DMS79 treated with DMSO at 0.1 percent for 48 hours (cell line): ENCODE data around the gene ATP6V1C2.
A peak's percentile ranks its signal among the peaks of the same experiment; 100 is the strongest.
"Not testable (repeated sequence)": the region's sequence is repeated elsewhere in the genome, so short reads cannot be mapped to it uniquely, and the experiment has no call there.

Source experiments
- DNase-seq: peaks from one replicate; lab custom pipeline; 2025; lab: John Stamatoyannopoulos, UW

Gene ATP6V1C2

DNA sequence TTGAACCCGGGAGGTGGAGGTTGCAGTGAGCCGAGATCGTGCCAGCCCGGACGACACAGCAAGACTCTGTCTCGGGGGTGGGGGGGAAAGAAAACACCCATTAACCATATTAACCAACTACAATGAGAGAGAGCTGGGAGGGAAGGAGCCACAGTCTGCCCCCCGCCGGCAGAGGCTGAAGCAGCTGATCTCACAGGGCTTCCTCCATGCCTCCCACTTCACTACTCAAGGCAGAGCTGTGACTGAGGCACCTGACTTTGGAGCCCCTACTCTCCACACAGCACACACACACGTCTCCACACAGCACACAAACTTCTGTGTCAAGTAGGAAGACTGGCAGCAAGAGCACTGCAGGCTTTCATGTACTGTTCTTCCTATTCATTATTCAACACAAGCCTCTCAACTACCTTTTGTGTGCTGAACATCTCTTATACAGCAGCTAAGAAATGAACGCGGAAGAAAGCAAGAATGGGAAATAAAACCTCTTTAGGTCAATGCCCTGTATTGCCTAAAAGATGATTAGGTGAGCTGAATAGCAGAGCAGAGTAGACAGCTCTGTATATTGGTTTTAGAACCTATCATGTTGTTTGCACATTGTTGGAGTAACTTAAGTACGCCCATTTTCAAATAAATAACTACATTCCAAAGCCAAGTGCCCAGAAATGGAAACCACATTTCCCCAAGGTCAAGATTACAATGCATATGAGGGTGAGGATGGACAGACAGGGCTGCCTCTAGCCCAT is 65.0 kb downstream of the ATP6V1C2 start:
- no peak for DNase-seq

DNA sequence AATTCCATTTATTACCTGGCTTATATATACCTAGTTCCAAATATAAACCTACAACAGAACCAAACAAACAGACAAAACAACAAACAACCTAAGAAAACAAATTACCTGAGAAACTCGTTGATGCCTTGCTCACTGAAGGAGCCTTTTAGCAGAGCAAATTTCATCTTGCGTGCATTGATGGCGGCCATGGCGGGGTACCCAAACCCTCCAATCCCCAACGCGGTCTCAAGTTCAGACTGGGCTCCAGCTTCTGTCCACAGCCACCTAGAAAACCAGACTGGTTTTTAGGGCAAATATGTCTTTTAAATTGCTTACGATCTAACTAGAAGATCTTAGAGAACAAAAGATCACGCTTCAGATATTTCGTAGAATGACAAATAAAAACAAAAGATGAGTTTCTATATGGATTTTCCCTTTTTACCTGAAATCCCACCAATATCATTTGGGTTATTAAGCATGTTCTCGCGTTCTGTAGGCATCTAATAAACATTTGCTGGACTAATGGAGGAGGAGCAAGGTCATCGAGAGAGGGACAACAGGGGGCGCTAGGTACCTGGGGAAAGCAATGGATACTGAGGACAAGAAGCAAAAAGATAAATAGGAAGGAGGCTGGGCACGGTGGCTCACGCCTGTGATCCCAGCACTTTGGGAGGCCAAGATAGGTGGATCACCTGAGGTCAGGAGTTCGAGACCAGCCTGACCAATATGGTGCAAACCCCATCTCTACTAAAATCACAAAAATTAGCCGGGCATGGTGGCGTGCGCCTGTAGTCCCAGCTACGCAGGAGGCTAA is 65.9 kb downstream of the ATP6V1C2 start:
- DNase-seq: no peak

DNA sequence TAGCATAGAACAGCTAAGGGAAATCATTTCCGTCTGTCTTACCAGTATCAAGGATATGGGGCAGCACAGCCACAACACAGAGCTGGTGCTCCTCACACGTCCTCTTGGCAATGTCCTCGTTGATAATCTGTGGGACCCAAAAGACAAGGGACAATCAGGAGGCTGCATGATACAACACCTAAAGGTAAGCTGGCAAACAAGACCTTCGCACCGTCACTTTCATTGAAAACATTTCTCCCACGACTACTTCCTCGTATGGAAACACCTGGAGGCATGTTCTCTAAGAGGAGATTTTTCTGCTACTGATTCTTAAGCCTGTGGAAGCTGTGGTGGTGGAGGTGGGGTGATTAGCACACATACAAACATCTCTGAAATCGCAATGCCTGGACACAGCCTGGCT is 67.4 kb downstream of the ATP6V1C2 start:
- DNase-seq: no peak

DNA sequence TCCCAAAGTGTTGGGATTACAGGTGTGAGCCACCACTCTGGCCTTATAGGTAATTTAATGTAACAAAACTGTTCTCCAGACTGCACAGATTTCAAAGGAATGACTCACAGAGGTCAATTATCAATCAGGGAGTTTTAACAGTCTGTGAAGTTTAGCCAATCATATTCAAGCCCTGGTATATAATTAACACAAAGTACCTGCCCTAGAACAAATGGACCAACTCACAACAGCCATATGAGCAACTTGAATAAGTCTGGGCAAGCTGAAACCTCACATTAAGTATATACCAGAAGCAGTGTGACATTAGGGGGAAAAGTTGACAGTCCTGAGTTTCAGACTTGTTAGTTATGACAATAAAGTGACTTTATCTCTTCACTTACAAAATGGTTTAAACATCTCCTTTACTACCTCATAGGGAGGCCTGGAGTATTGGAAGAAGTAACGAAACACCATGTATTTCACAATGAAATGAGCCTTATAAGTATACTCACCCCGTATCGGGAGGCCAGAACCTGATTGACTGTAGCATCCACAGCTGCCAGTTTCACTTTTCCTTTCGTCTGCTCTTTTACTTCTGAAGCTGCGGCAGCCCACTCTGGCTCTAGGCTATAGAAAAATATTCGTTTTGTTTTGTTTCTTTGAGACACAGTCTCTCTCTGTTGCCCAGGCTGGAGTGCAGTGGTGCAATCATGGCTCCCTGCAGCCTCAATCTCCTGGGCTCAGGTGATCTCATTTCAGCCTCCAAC is 69.0 kb downstream of the ATP6V1C2 start:
- no peak for DNase-seq

DNA sequence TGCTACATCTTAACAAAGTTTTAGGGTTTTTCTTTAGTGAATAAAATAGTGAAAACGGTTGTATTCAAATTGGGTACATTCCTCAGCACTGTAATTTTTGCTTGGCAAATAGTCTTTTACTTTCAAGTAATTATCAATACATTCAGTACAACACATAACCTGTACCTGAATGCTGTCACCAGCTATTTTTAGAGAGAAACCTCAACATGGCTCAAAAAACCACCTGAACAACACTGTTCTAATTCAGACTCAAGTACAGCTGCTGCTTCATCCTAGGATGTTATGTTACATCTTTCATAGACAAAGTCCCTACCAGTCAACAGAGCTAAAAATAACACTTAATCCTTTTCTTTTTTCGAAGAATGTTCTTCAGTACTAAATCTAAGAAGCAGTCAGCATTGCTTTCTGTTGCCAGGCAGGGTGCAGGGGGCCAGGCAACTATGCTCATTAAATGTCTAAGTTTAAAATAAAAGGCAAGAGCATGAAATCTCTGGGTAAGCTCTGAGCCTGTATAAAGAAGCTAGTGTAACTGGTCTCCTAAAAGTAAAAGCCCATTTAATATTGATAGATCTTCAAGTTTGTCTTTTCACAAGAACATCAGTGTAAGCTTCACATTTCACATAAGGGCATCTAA is 70.7 kb downstream of the ATP6V1C2 start:
- DNase-seq: no peak

DNA sequence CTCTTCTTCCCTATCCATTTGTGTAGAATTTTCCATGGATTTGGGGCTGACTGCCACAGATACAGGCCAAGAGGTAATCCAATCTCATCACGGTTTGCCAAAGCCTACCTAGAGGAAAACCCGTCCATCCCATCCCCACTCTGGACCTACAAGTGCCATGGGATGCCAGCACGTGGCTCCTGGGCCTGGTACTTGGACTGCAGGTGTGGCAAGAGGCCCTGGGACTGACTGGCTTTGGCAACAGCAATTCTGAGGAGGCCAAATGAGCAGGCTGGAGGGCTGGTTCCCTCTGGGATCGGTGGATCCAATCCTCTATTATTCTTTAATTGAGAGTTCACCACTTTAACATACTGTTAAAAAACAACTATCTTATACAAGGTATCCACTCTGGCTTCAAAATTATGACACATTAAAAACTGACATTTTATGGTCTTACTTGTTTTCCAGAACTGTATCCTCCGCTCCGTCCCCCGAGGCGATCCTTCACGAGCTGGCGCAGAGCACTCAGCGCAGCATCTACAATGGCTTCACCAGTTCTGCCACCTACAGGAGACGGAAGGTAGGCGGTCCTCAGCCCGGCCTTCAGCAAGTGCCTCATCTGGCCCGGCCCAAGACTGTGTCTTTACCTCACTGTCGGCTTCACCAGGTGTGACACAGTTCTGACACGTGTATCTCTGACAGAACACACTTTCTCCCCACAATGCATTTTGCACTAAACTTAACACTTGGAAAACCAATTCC is 71.4 kb downstream of the ATP6V1C2 start:
- DNase-seq: no peak

DNA sequence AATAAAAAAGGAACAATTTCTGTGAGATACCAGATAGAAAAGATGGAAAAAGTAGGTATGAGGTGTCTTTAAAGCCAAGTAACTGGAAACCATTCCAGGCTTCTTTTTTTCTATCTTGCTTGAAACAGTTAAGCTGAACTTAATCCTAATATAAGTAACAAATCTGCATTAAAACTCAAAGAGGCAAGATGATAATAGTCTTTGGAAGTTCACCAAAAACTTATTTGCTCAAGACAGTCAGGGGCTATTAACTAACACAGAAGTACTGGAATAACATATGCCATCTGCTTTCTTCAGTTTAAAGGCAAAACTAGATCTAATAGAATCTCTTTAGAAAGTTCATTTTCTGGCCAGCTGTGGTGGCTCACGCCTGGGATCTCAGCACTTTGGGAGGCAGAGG is 72.4 kb downstream of the ATP6V1C2 start:
- DNase-seq: no peak

DNA sequence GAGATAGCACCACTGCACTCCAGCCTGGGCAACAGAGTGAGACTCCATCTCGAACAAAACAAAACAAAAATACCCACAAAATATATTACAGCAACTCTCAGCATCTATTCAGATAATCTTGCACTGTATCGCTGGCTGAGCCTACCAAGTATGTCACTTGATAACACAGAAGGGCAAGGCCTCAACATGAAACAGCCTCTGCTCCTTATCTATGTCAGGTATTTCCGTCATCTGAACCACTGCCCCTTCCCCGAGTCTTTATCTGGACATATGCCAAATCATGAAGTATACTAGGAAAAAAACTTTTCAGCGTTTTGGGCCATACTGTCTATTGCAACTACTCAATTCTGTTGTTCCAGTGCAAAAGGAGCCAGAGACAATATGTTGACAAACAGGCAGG is 73.4 kb downstream of the ATP6V1C2 start:
- DNase-seq: no peak

DNA sequence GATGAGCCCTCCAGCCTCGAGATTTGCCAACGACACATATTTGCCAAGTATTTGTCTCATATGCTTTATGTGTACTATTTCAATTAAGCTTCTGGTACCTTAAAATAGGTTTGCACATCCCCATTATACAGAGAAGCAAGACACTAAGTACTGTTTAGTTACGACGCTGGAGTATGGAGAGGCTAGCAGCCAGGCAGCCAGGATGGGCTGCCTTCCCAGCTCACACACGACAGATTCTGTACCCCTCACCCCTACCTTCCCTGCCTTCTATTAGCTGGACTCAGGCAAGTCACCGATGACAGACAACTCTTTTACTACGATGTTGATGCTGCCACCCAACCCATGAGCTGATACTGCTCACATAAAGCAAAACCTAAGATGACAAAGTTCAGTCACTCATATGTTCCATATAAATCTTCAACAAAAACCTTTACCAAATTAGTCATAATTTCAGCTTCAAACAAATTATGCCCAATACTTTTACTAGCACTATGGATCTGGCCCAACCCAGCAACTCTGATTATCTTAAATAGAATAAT is 74.1 kb downstream of the ATP6V1C2 start:
- no peak for DNase-seq

DNA sequence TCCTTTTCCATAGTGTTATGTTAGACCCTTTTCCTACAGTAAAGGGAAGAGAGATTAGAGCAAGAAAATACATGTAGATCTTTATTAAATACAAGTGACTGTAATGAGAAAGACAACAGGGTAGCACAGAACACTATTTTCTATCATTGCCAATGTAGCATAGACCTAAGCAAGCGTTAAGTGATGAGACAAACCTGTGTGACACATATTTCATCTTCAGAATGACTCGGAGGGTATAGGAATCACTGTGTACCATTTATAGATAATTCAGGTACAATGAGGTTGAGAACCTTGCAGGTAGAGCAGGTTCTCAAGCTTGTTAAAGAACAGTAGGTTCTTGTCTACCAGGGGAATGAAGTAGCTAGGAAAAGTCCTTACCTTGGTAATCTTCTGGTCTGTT is 75.3 kb downstream of the ATP6V1C2 start:
- no peak for DNase-seq

DNA sequence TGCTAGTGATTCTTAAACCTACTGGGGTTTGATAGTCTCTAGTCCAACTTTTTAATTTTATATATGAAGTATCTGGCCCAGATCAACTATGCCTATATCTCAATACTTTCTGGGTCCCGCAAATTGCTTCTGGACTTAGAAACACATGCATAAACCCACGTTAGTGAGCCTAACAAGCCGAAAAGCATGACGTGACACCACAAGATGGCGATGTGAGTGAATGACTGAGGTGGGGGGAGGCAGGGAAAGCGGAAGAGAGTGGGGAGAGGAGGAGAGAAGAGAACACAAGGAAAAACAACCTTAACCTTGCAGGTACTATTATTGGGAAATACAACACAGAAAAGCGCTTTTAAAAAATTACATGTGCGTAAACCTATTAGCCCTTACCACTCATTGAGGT is 77.4 kb downstream of the ATP6V1C2 start:
- DNase-seq: no peak

DNA sequence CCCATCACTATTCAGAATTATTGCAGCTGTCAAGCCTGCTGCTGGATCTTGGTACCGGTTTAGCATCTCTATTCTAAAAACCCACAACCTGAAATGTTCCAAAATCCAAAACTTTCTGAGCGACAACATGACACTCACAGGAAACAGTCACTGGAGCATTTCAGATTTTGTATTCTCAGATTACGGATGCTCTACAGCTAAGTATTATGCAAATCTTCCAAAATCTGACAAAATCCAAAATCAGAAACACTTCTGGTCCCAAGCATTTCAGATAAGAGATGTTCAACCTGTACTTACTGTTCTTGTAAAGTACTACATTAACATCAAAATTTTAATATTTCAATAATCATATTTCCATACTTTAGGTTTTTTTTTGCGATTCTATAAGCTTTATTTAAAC is 78.7 kb downstream of the ATP6V1C2 start:
- no peak for DNase-seq

DNA sequence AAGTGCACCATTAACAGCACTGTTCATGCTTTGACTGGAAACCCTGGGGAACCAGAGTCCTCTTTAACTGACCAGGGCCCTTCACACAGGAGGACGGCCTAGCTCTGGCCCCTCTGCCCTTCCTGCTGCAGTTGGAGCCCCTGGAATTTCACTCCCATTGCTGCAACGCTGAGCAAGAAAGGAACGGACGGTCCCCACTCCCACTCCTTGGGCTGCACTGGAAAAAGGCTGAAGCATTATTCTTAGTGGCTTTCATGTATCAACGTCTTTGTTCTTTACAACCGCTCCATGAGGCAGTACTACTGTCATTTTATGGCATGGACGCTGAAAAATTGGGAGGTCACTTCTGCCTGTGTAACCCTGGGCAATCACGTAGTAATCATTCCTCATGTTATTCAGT is 81.2 kb downstream of the ATP6V1C2 start:
- no peak for DNase-seq

DNA sequence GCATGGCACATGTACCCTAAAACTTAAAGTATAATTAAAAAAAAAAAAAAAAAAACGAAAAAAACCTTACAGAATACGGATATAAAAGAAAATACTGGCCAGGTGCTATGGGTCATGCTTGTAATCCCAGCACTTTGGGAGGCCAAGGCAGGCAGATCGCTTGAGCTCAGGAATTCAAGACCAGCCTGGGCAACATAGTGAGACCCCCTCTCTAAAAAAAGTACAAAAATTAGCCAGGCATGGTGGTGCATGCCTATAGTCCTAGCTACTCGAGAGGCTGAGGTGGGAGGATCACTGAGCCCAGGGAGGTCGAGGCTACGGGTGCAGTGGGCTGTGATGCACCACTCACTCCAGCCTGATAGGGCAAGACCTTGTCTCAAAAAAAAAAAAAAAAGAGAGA is 84.6 kb downstream of the ATP6V1C2 start:
- not testable (repeated sequence) for DNase-seq

DNA sequence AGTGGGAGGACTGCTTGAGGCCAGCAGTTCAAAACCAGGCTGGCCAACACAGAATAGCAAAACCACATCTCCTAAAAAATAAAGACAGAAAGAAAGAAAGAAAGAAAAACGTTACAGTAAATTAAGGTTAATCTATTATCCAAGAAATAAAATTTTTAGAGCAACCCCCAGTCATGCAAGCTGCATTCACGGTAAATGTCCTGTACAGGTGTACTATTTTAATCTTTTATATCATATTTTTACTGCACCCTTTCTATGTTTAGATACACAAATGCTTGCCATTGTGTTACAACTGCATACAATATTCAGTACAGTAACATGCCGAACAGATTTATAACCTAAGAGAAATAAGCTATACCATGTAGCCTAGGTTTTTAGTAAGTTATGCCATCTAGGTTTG is 85.1 kb downstream of the ATP6V1C2 start:
- DNase-seq: no peak

DNA sequence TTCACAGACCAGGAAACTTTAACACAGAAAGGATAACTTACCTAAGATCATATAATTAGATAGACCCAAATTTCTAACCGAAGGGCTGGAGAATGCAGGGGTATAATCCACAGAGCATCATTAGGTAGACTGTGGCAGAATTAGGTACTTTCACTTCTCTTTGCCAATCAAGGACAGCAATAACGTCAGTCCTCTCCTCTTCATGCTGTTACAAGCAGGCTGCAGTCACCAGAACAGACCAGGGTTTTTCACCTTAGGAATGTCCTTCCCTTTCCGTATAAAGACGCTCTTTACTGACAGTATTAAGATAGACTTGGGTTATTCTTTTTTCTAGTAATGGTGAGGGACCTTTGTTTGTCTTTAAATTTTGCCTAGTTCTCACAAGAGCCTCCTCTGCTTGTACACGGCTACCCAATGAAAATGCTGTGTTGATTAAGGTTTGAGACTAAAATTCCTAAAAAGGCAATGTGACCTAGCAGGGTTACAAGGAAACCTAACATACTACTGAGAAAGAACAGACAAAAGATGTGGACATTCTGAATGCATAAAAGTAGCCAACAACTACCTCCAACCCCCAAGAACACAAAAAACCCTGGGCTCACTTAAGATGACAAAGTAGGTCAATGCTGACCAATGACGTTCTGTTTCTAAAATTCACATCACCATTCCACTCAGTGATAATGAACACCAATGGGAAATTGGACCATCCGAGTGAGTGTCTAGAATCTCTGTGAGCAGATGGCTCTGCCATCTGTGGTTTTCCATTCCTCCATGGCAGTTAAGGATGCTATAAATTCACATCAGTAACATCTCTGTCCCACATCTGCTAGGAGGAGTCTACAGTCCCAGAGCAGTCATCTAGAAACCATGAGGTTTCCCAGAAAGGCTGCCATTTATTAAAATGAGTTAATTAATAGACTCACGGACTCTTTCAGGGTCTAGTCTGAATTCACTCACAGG is 89.1 kb downstream of the ATP6V1C2 start:
- DNase-seq: no peak

DNA sequence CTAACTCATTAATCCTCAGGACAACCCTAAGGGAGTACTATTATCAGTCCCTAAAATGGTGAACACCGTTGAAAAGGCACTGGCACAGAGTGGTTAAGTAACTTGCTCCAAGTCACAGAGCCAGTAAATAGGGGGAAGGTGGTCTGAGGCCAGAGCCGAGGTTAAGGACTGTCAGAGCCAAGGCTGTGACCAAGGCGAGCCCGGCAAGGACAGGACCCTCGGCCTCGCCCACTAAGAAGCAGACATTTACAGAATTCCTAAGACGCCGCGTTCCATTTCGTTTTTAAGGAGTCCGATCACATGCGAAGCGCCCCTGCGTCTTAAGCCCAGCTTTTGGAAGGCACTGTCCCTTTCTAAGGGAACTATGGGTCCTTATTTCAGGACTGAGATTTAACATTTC is 90.1 kb downstream of the ATP6V1C2 start:
- DNase-seq: no peak

DNA sequence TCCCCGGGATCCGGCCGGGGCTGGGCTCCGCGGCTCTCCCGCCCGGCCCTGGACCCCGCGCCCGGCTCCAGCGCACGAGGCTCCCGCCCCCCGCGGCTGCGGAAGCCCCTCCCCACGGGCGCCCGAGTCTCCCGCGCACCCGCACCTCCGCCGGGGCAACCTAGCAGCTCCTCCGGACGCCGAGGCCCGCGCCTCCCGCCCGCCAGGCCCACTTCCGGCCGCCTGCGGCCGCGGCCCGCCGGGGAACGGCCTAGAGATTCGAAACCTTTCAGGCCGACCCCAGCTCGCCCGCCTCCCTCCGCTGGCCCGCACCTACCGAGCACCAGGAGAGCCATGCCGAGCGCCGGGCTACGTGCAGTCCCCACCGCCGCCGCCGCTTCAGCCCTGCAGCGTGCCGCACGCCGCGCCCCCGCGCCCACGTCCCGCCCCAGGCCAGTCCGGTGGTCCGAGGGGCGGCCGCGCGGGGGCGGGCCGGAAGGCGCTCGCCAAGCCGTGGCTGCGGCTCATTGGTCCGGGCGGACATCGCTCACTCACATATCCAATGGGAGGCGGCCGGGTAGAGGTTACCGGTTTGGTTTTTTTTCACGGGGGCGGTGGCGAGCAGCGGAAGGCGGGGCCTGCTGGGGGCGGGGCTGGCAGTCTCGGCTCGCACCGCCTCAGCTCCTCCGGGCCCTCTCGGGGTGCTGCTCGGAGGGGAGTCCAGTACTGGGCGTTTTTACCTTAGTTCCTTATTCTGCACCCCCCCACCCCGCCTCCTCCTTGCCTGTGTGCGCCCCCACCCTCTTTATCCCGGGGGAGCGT is 91.1 kb downstream of the ATP6V1C2 start, which contains the start of gene PDIA6:
PDIA6 (minus strand) TSS at position 424 of the 801 bp plus-strand sequence; CDS start at position 335, 89 bp downstream.
- DNase-seq: peak; percentile 88
